NCI-H1092 treated with DMSO at 0.1 percent for 48 hours (cell line): ENCODE measurements around the gene JCAD.

ENCODE experiments used
- DNase-seq: peaks from one replicate; lab custom pipeline; 2025; lab: John Stamatoyannopoulos, UW

Gene JCAD

GRCh38 chr10:30073045-30073766 lies 13.8 kb upstream of the JCAD start:
- no peak for DNase-seq

- no peak for DNase-seq
Observed at GRCh38 chr10:30072068-30072467, 12.7 kb upstream of the JCAD start.

DNA sequence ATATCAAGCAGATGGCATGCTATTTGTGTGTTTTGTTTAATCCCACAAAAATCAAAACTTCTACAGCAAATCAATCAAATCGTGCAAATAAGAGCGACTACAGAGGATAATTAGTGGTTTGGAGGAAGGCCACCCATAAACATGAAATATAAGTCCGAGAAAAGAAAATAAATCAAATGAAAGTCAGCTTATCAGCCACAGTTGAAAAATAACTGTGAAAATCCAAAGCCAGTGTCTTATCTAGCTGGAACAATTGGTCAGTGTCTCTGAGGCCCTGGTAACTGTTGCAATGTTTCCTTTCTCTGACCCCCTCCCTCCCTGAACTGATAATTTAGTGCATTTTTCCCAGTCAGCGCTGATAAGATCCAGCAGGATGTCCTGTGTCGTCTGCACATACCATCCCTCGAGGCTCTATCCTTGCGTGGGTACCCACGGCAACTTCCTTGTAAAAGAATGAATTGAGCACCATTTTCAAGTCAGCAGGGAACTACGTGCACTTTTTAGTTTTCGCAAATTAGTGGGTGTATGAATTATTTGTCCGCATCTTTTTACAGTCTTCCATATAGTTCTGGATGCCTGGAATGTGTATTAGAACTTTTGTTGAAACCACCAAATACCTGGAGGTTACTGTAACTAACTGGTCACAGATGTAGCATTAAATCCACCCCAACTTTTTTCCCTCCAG lies 10.8 kb upstream of the JCAD start:
- DNase-seq = no peak

DNA sequence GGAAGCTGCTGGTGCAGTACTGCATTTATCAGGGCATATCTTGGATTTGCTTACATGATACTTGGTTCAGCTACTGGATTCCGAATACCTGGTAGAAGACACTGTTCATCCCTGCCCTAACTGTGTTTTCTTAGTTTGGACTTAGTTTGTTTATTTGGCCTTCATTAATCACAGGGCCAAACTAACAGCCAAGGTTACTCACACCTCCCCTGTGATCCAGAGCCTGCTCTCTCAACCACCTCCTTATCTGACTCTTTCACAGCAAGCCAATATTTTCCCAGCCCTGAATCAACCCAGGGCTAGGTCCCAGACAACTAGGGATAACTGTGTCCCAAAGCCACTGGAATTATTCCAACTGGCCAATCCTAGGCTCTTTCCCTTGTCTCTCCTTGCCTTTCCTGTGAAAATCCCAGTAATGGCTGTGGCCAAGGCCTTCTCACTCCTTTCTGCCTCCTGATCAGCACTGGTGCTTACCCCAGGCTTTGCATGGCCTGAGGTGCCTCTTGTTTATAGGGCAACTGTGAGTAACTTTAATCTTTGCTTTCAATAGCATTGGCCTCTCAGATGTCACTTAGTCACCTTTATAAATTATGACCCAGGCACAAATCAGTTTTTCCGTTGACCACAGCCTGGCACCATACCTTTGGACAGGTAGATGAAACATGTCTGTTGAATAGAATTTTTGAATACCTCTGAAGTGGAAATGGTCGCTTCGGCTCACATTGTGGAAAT lies 9.3 kb upstream of the JCAD start:
- no peak for DNase-seq

GRCh38 chr10:30063099-30063498 lies 3.7 kb upstream of the JCAD start:
- no peak for DNase-seq

GRCh38 chr10:30062582-30062981 lies 3.2 kb upstream of the JCAD start:
- DNase-seq = no peak

- DNase-seq = no peak
Observed at GRCh38 chr10:30062090-30062489, 2.7 kb upstream of the JCAD start.

DNA sequence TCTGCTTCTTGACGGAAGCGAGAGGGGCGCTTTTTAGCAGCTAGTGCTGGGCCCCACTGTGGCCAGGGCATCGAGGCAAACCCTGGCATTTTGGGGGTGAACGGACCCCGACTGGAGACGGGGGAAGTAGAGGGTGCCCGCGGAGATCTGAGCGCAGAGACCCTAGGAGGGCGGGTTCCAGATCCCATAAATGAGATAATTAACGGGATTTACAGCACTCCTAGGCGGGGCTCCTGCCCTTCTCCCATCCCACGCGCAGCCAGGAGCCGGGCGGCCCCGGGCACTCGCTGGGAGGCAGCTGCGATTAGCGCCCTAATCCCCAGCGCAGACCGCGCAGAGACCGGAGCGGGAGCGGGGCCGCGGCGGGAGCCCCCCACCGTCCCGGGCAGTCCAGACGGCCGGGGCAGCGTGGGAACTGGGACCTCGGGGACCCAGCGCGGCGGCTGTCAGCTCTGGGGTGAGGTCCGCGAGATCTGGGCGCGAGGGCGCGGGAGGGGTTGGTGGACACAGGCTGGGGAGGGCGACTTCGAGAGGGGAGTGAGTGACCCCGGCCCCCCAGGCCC lies 735 bp downstream of the JCAD start:
- DNase-seq = no peak

DNA sequence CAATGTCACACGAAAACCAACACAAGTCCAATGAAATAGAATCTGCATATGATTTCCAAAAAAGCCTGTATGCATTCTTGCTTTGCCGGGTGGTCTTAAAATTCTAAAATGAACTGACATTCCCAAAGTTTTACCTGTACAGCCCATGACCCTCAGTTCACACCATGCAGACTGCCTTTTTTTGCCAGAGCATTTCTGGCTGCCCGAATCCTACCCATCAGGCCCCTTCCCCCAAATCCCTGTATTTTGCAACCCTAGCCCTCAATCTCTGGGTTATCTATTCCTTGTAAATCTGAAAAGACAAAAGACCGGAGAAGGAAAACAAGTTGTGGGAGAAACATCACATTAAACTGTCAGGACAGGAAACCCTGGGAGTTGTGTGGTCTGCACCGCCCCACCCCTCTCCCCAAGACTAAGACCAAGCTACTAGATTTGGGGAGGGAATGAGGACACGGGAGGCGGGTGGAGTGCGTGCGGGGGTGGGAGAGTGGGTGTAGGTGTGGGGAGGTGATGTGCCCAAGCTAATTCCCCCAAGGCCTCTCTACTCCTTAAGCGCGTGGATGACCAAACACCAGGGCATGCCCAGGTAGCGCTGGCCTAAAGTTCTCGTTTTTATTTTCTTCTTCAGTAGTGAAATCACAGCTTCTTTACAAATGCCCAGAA lies 1.4 kb downstream of the JCAD start:
- no peak for DNase-seq

DNA sequence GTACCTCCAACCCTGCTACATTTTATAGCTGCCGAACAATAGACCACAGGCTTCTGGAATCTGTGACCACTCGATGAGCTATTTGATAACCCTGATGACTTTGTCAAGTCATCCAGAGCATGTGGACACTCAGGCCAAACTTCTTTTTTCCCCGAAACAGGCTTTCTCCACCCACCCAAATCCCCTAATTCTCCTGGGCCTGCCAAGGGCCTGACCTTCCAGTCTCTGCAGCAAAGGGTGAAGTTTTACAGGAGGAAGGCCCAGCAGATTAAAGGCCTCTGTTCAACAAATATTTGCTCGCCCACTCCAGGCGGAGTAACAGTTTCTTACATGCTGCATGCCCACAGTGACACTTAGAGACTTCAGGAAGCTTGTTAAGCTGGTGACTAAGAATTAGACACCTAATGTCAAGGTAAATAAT lies 2.0 kb downstream of the JCAD start:
- no peak for DNase-seq

DNA sequence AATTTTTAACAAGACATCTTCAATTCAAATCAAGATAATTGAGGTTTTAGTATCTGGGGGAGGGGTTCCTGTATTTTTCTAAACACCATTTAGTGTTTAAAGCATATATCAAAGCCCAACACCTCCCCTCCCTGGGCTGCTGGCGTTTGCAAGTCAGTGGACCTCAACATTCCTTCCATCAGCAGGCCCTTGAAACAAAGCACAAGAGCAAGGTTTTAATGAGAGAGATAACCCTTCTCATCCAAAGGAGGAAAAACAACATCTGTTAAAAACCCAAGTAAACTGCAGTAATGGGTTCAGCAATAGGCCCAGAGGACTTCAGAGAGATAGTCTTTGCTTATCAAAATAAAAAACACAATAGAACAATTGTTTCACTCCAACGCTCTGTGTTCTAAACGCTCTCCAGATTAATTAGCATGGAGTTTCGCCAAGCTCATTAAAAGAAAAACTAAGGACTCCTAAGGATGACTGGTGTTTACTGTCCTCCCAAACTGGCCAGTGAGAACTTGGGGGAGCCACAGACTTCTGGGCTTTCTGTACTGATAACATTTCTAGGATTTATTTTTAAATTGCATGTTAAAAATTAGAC lies 2.5 kb downstream of the JCAD start:
- DNase-seq = no peak

GRCh38 chr10:30056281-30056680 lies 3.1 kb downstream of the JCAD start:
- DNase-seq = no peak

GRCh38 chr10:30055226-30055662 lies 4.1 kb downstream of the JCAD start:
- no peak for DNase-seq

- no peak for DNase-seq
Observed at GRCh38 chr10:30052062-30052461, 7.3 kb downstream of the JCAD start.

DNA sequence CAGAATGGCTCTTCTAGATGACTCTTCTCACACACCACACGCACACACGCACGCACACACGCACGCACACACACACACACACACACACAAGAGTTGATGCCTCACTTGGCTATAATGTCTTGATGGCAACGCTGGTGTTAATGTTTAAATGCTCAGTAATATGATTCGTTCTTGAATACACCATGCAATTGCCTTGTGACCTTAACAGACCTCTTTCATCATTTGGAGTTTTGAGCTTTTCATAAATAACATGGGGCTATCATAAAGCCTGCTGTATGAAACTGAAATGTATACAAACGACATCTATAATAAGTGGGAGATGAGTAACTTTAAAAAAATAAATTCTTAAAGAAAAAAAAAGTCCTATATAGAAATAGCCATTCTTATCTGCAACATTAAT lies 8.2 kb downstream of the JCAD start:
- no peak for DNase-seq

- no peak for DNase-seq
Observed at GRCh38 chr10:30050411-30050810, 9.0 kb downstream of the JCAD start.

DNA sequence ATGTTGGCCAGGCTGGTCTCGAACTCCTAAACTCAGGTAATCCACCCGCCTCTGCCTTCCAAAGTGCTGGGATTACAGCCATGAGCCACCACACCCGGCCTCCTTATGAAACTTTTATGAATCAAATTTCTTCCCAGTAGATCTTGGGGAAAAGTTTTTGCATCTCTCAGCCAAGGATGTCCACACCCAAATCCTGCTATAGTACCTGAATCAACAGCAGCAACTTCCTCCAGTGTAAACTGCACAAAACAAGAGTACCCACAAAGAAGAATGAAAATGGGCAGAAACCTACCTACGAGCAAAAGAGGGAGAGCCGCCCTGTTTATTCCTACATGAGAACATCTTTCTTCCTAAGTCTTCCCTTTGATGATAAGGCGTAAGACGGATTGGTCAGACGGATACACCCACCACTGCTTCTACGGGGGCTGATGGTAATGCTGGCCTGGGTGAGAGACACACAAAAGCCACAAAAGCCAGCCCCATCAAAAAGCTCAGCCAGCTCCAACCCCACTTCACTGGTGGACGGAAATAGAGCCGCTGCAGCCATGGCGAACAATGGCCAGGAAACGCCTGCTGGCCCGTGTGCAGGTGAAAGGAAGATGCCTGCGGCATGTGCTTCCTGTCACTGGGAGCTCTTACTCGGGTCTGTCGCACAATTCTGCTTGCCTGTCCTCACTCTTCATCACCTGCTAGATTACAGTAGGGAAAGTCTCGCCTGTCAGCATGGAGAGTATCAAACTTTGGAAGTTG lies 10.4 kb downstream of the JCAD start:
- no peak for DNase-seq

DNA sequence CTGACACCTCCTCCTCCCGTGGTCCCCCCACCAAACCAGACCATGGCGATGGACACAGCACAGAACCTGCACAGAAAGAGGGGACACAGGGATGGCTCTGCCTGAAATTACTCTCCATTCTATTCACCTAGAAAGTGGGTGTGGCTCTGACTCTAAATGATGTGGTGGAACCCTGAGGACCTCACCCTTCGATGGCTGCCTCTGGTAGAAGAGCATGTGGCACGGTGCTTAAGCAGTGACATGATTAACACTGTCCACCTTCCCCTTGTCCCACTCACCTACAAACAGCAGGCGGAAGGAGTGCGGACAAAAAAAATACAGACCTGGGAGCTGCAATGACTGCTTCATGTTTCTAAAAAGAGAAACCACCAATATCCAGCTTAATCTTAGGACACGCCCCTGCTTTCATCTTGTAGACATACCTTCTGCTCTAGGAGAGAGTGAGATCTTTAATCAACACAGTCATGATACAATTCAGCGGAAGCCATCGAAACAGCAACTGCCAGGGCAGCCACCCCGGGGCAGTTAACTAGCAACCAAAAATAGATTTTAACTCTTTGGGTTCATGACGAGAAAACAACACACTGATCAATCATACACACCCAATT lies 11.4 kb downstream of the JCAD start:
- DNase-seq = no peak

GRCh38 chr10:30047430-30047829 lies 12.0 kb downstream of the JCAD start:
- DNase-seq = no peak

DNA sequence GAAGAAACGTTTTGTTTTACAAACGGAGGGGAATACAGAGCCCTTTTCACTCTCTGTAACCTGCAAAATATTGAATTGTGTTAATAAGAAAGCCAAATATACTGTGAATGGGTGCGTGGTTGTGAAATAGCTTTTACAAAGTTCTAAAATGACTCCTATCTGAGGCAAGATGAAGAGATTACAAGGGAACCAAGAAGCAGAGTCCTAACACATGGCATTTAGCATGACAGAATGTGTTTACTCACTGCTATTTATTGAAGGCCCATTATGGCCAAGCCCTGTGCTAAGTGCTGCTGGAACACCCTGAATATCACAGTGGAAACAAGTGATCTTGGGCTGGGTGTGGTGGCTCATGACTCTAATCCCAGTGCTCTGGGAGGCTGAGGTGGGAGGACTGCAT lies 12.9 kb downstream of the JCAD start:
- DNase-seq = no peak

GRCh38 chr10:30045961-30046360 lies 13.4 kb downstream of the JCAD start:
- DNase-seq = peak; percentile 35
